Fibroblast of the aortic adventitia (primary cell): ENCODE data around the gene PDLIM1. TPM values are rescaled to one million over a fixed set of nuclear protein-coding genes. Genes with fewer than 3 reads are reported as not detected.
A peak's percentile ranks its signal among the peaks of the same experiment; 100 is the strongest.
"Not testable (repeated sequence)": the region's sequence is repeated elsewhere in the genome, so short reads cannot be mapped to it uniquely, and the experiment has no call there.

Experiments used
- DNase-seq: peaks from one replicate; pipeline ENCODE4 v3.0.0-alpha.2; 2010; ENCODE audit warnings: low read depth
- H3K4me3 ChIP-seq: 2 replicates; pipeline ENCODE4 v1.5.1; 2011; ENCODE audit warnings: low read depth, mild to moderate bottlenecking, control low read depth, low read length, moderate library complexity
- CTCF ChIP-seq: IDR thresholded peaks from 2 replicates; pipeline ENCODE4 v1.5.1; 2011; ENCODE audit warnings: mild to moderate bottlenecking, low read length, control low read depth, inconsistent platforms; ENCODE audit not compliant: insufficient read depth
- total RNA-seq: library from RNA; depleted of rRNA; stranded (reverse); fragments of >200 nt; gene quantifications from 2 replicates; pipeline ENCODE4 v1.2.3, GENCODE V29; 2012; ENCODE audit warnings: low replicate concordance

The PDLIM1 gene
- total RNA-seq, 1 donor: 13.5 TPM

- no peak overlapping the region for H3K4me3 ChIP-seq
- no peak for DNase-seq
- no peak for TF ChIP-seq CTCF
Observed at GRCh38 chr10:95237376-95238170, 53.2 kb downstream of the PDLIM1 start.

GRCh38 chr10:95236068-95236903 lies 54.5 kb downstream of the PDLIM1 start:
- peak; percentile 47 for DNase-seq
- no peak for TF ChIP-seq CTCF
- H3K4me3 ChIP-seq: no peak overlapping the region

- no peak for DNase-seq
- no peak for TF ChIP-seq CTCF
- no peak overlapping the region for H3K4me3 ChIP-seq
Observed at GRCh38 chr10:95235676-95236067, 55.1 kb downstream of the PDLIM1 start.

GRCh38 chr10:95234951-95235350 lies 55.9 kb downstream of the PDLIM1 start:
- TF ChIP-seq CTCF: no peak
- DNase-seq: no peak

GRCh38 chr10:95233377-95234034 lies 57.3 kb downstream of the PDLIM1 start:
- DNase-seq: no peak
- TF ChIP-seq CTCF: no peak
- H3K4me3 ChIP-seq: no peak overlapping the region

More at GRCh38 chr10:95234951-95235350, 55.9 kb downstream of the PDLIM1 start:
- H3K4me3 ChIP-seq: no peak overlapping the region

- DNase-seq: not testable (repeated sequence)
- peak overlapping the region; percentile 33 for H3K4me3 ChIP-seq
Observed at GRCh38 chr10:95230677-95231586, 59.9 kb downstream of the PDLIM1 start.
